ENCODE data around the gene INSL6.
"Not testable (repeated sequence)": the region's sequence is repeated elsewhere in the genome, so short reads cannot be mapped to it uniquely, and the experiment has no call there.

Gene INSL6

GRCh38 chr9:5185220-5185840 is at the start of gene INSL6:
INSL6 (minus strand) TSS chr9:5185639; CDS start chr9:5185602, 37 bp downstream.
- DNase-seq, result no peak

GRCh38 chr9:5231212-5231611 is 45.8 kb upstream of the INSL6 start, which contains the start of gene INSL4:
INSL4 (plus strand) TSS chr9:5231419; CDS start chr9:5231524, 105 bp downstream.
- no peak for DNase-seq

GRCh38 chr9:5230554-5230953 is 45.1 kb upstream of the INSL6 start:
- DNase-seq, result no peak

GRCh38 chr9:5205071-5205470 is 19.6 kb upstream of the INSL6 start:
- no peak for DNase-seq

GRCh38 chr9:5195463-5195862 is 10.0 kb upstream of the INSL6 start:
- no peak for DNase-seq

GRCh38 chr9:5193345-5193744 is 7.9 kb upstream of the INSL6 start:
- no peak for DNase-seq

- no peak for DNase-seq
These were observed 6.5 kb upstream of the INSL6 start for GRCh38 chr9:5191985-5192384.

- no peak for DNase-seq
These were observed 2.9 kb upstream of the INSL6 start for GRCh38 chr9:5188060-5188984.

GRCh38 chr9:5186416-5187169 is 1.2 kb upstream of the INSL6 start:
- DNase-seq, result peak; percentile 48

- no peak for DNase-seq
These were observed 663 bp downstream of the INSL6 start for GRCh38 chr9:5184776-5185175.

GRCh38 chr9:5180631-5181030 is 4.8 kb downstream of the INSL6 start:
- not testable (repeated sequence) for DNase-seq

GRCh38 chr9:5178126-5178805 is 7.2 kb downstream of the INSL6 start:
- no peak for DNase-seq

GRCh38 chr9:5146241-5146640 is 39.2 kb downstream of the INSL6 start:
- DNase-seq, result no peak

GRCh38 chr9:5144217-5144616 is 41.2 kb downstream of the INSL6 start:
- DNase-seq, result no peak

GRCh38 chr9:5140151-5140550 is 45.3 kb downstream of the INSL6 start:
- DNase-seq, result no peak

- no peak for DNase-seq
These were observed 62.9 kb downstream of the INSL6 start for GRCh38 chr9:5122516-5122915.

GRCh38 chr9:5122116-5122515 is 63.3 kb downstream of the INSL6 start:
- no peak for DNase-seq

GRCh38 chr9:5113994-5114748 is 71.3 kb downstream of the INSL6 start:
- no peak for DNase-seq
